Measurements from ENCODE around the gene AGO4. TPM values are rescaled to one million over a fixed set of nuclear protein-coding genes. Genes with fewer than 3 reads are reported as not detected.

The AGO4 gene
- total RNA-seq, 1 donor from 2014 or later, result 26.4 TPM

- DNase-seq (ENCODE audit: low spot score), result no peak
- no peak overlapping the region for H3K4me3 ChIP-seq
- no peak overlapping the region for H3K4me3 Mint-ChIP-seq
- H3K79me2 ChIP-seq (ENCODE audit: low read depth), result no peaks in the 10 kb centered on the region
- no peaks in the 10 kb centered on the region for H3K9me3 ChIP-seq (ENCODE audit: low read depth)
- no peak for TF ChIP-seq EZH2phosphoT487 (IDR thresholded peaks at IDR 0.05)
- TF ChIP-seq CTCF (IDR thresholded peaks at IDR 0.05), result no peak
- TF ChIP-seq EZH2 (IDR thresholded peaks at IDR 0.05), result no peak
- no peak overlapping the region for H3K27ac ChIP-seq
- H3K36me3 Mint-ChIP-seq, result peaks cover 38% of the 10 kb centered on the region
- no peak overlapping the region for H2AFZ ChIP-seq (replicated peaks)
- no peaks in the 10 kb centered on the region for H3K4me1 Mint-ChIP-seq
- no peaks in the 10 kb centered on the region for H3K9me3 Mint-ChIP-seq
- H3K27me3 ChIP-seq, result no peaks in the 10 kb centered on the region
- H3K4me2 ChIP-seq, result no peak overlapping the region
- H3F3A ChIP-seq (ENCODE audit: low read depth), result no peaks in the 10 kb centered on the region
- peaks cover 2% of the 10 kb centered on the region for H3K27me3 Mint-ChIP-seq (ENCODE audit: insufficient read depth, low read depth)
- peaks cover 8% of the 10 kb centered on the region for H4K20me1 ChIP-seq (ENCODE audit: low read depth)
- no peak overlapping the region for H3K9ac ChIP-seq
- no peak overlapping the region for H3K27ac Mint-ChIP-seq
- no peaks in the 10 kb centered on the region for H3K4me1 ChIP-seq
- H3K36me3 ChIP-seq, result no peaks in the 10 kb centered on the region
Measured at GRCh38 chr1:35902671-35903070, 94.9 kb downstream of the AGO4 start.

Other genes with a start within 250 kb of the AGO4 start
- not detected in 2 replicates for gene TFAP2E, start 234.7 kb upstream of the AGO4 start, total RNA-seq (ENCODE audit: low replicate concordance)
- 29.7 and 33.2 TPM in 2 replicates for gene PSMB2, start 166.5 kb upstream of the AGO4 start, total RNA-seq (ENCODE audit: low replicate concordance)
- 4.4 and 8.0 TPM in 2 replicates for gene C1orf216, start 89.1 kb upstream of the AGO4 start, total RNA-seq (ENCODE audit: low replicate concordance)
- gene CLSPN, start 38.0 kb upstream of the AGO4 start, total RNA-seq (ENCODE audit: low replicate concordance), result 23.6 and 26.2 TPM in 2 replicates
- 24.1 and 33.8 TPM in 2 replicates for gene AGO1, start 75.2 kb downstream of the AGO4 start, total RNA-seq (ENCODE audit: low replicate concordance)
- gene AGO3, start 123.1 kb downstream of the AGO4 start, total RNA-seq (ENCODE audit: low replicate concordance), result 28.2 and 45.2 TPM in 2 replicates

Measured in neural progenitor cell (in vitro differentiated cells).